ENCODE measurements around the gene SLC2A10.

The SLC2A10 gene

DNA sequence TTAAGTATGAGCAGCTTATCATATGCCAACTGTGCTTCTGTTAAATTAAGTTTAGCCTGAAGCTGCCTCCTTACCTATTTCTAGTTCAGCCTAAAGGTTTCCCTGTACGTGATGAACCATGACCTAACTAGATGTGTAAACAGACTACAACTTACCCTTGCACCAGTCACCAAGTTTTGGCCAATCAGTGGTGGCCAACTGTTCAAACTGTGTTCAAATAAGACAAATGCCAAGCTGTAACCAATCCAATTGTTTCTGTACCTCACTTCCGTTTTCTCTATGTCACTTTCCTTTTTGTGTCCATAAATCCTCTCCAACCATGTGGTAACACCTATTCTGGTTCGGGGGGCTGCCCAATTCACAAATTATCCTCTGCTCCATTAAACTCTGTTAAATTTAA, 6.0 kb upstream of the SLC2A10 start:
- DNase-seq (ENCODE audit: low read depth): no peak

DNA sequence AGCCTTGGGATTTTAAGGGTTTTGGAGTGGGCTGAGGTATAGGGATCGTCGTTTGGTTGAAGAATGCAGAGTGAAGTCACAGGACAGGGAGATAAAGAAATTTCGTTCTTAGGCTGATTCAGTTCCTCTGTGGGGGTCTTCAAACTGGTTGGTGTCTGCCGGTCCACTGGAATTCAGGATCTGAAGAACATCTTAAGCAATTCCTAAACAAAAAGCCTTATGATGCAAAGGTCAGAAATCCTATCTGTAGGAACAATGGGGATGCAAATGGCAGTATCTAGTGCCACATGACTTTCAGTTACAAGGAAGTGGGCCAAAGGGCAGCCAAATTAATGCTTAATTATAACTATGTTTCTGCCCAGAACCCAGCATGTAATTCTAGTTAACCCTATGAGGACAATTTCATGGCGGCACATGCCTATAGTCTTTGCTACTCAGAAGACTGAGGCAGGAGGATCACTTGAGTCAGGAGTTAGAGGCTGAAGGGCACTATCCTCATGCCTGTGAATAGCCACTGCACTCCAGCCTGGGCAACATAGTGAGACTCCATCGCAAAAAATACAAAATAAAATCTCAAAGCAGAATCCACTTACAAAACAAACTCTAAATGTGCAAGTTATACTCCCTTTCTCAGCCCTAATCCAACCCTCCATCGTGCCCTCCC, 4.6 kb upstream of the SLC2A10 start:
- DNase-seq (ENCODE audit: low read depth): no peak

DNA sequence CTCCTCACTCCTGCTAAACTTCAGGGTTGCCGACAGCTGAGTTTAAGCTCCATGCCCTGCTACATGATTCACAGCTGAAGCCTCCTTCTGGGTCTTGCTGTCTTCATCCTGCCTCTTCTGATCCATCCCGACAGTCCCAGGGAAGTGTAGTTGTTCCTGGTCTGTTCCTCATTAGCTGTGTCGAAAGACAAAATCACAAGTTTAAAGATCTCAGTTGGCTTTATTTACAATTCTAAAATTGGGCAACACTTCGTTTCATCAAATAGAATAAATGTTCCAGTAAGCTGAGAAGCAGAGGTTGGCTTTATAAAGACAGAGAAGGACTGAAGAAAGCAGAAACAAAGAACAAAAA, 4.1 kb upstream of the SLC2A10 start:
- DNase-seq (ENCODE audit: low read depth): peak; percentile 70

DNA sequence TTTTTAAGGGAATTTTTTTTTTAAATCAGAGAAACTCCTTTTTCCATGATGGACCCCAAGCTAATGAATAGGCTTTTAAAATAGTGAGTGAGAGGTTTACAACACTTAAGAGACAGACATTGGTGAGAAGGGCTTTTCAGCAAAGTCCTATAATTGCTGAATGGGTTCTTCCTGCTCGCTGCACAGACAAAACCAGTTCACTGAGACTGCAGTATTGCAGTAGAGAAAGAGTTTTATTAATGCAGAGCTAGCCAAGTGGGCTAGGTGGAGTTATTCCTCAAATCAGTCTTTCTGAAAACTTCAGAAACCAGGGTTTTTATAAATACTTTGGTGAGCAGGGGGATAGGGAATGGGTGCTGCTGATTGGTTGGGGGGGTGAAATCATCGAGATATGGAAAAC, 3.2 kb upstream of the SLC2A10 start:
- no peak for DNase-seq (ENCODE audit: low read depth)

DNA sequence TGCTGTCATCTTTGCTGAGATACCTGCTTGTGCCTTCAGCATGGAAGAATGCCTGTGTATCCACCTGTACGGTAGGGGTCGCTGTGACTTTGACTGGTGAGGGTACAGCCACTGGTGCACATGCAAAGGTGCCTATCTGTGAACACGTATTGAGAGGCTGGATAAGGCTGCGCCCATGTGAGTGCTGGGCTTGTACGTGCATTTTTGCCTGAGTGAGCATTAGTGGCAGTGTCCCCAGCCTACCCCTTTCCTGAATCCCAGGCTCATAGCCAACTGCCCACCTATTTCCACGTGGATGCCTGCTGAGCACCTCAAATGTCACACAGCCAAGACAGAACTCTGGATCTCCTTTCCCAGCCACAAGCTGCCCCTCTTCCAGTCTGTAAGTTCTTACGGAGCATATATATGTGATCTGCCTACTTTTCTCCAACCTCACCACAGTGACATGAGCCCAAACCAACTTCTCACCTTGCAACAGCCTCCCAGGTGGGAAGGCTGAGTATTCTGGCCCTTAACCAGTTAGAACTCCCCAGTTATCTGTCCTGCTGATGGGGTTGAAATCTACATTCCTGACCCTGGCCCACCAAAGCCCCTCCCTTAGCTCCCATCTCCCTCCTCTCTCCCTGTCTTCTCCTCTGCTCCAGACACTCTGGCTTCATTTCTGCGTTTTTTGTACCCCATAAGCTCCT, 1.1 kb upstream of the SLC2A10 start:
- DNase-seq (ENCODE audit: low read depth): no peak

DNA sequence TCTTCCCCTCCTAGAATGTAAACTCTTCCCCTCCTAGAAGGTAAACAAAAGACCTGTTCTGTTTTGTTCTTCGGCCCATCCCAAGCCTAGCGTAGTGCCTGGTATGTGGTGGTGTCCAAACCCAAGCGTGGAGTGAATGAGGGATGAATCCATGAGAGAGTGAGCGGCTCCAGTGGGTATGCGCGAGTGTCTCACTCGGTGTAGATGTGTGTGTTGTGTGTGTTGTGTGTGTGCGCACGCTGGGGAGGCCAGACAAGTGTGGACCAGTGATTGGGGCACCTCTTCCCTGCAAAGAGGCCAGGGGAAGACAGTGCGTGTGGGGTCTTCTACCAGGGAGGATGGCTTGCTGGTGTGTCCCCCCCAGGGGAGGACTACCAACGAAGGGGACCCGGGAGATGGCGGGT, 392 bp upstream of the SLC2A10 start:
- DNase-seq (ENCODE audit: low read depth): no peak

DNA sequence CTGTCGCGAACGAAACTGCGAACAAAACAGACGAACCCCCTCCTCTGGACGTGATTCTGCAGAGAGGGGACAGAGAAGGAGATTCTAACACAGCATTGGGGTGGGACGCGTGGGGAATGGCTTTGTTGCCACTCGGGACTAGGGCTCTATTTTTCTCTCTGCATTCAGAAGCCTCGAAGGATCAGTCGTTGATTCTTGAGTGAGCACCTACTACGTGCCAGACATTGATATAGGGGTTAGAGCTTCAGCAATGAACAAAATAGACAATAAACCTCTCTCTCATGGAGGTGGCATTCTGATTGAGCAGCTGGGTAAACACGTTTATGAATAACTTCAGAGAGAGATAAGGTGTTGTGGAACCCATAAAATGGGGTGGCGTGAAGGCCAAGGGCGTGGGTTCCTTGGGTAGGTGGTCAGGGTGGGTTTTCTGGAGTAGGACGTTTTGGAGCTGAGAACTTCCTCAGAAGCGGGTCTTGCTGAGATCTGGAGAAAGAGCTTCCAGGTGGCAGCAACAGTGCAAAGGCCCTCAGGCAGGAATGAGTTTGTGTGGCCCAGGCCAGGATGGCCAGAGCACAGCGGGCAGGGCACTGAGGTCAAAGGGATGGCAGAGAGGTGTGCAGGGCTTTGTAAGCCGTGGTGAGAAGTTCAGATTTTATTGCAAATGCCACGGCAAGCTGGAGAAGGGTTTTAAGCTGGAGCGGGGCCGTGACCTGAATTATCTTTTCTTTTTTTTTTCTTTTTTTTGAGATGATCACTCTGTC, 884 bp downstream of the SLC2A10 start:
- DNase-seq (ENCODE audit: low read depth): peak; percentile 10

DNA sequence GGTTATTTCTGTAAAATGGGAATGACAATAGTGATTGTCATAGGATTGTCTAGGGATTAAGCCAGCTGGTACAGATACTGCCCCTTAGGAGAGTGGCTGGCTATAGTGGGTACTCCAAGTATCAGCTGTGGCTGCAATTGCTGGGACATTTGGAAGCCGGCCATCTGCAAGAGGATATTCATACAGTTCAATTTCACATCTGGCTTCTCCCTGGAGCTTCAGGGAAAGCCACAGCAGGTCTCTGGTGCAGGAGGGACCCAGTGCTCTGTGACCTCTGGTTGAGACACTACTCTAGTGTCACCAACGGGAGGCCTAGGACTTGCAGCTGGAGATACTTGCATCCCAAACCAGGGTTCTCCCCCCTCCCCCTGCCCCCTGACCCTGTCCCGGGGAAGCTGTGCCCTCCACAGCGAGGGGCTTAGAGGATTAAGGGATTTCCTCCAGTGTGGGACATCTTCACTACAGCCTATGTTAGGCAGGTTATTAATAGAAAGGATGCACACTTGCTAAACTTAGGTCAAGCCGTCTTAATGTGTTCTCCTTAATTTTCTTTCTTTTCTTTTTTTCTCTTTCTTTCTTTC, 2.7 kb downstream of the SLC2A10 start:
- no peak for DNase-seq (ENCODE audit: low read depth)

DNA sequence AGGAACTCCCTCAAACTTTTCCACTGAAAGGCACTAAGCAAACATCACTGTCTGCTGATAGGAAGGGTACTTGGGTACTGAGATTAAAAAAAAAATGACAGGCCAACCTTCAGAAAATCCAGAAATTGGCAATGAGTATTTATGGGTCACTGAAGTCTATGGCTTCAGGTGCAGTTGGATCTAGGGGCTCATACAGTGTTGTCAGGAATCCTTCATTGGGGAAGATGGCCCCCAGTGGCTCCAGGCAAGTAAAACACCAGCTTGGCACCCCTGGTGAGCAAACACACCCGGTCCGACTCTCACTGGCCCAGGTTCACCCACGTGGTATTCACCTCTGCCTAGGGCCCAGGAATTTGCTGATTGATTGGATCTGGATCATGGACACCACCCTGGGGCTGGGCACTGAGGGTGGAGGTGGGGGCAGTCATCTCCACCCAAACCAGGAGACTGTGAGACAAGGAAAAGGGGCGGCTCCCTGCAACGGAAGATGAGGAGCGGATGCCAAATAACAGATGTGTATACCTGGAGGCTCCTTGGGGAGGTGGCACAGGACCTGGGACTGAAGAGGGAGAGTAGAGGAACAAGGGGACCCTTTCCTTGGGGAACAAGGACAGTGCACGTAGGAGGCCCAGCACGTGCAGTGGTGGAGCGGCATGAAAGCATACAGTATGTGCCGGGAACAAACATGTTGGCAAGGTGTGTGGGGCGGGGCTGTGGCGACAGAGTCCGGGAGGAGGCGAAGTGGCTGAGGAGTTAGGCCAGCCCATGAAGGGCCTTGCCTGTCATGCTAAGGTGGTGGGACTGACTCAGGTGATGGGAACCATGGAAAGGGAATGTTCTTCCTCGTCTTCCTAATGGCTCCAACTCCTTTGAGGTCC, 4.7 kb downstream of the SLC2A10 start:
- DNase-seq (ENCODE audit: low read depth): no peak

DNA sequence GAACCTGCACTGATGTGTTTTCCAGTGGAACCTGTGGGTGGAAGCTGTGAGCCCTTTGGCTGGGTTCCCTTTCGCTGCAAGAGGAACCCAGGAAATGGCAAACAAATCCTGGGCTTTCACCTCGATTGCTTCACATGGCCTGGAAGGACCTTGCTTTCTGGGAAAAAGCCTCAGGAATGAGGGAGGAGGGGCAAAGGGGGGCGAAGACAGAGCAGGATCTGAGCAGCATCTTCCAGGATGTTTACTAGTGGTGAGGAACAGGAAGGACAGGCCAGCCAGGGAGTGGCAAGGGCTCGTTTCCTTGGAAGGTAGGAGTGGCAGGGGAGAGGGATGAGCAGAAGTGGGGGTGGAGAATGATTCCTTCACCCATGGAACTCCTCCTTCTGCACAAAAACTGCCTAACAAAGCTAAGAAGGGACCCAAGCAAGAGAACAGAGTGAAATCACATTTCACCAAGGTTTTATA, 5.9 kb downstream of the SLC2A10 start:
- DNase-seq (ENCODE audit: low read depth): peak; percentile 94

DNA sequence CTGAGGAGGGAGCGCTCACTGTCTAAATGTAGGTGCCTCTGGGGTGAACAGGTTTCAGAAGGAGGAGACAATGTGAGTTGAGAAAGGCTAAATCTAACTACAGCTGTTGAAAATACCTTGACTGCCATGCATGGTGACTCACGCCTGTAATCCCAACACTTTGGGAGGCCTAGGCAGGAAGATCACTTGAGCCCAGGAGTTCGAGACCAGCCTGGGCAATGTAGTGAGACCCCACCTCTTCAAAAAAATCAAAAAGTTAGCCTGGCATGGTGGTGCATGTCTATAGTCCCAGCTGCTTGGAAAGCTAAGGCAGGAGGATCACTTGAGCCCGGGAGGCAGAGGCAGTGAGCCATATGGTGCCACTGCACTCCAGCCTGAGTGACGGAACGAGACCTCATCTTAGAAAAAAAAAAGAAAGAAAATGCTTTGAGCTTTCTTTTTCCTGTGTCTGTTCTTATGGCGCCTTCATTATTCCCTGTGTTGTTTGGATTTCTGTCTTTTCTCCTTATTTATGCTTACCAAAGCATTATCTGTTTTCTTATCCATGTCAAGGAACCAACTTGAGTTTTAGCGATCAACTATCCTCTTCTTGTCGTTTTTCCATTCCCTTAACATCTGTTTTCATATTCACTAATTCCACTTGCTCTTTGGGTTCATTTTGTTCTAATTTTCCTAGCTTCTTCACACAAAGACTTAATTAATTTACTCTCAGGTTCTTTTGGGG, 8.5 kb downstream of the SLC2A10 start:
- DNase-seq (ENCODE audit: low read depth): no peak

DNA sequence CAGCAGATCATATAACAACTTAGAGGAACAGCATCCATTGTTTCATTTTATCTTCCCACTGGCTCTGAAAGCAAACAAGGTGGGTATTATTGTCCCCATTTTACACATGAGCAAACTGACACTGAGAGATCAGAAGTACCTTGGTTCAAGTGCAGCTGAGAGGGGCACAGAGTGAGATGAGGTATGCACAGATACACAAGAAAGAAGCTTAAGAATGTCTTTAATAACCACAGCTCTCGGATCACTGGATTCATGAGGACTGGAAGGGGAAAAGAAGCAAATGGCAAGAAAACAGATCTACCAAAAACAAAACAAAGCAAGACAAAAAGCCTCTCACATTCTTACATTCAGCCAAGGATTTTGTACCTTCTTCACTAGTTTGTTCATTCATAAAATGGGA, 10.6 kb downstream of the SLC2A10 start:
- no peak for DNase-seq (ENCODE audit: low read depth)

DNA sequence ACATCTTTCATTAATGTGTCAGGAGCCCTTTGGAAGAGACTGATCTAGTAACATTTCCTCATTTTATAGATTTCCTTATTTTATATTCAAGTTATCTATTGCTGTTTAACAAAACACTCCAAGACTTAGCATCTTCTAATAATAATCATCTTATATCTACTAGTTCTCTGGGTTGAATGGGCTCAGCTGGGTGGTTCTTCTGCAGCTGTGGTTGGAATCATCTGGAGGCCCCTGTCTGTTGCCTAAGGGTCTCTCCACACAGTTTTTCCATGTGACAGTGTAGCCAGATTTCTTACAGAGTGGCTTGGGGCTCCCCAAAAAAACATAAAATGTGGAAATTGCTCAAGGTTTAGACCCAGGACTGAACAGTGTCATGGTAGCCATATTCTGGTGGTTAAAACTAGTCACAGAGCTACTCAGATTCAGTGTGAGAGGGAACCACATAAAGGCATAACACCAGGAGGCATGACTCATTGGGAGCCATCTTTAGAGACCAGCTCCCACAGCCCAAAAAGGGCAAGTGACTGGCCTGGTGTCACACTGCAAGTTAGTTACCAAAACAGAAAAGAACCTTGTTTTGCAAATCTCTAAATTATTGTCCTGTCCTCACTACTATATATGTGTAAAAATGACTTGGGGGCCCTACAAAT, 11.5 kb downstream of the SLC2A10 start:
- peak; percentile 28 for DNase-seq (ENCODE audit: low read depth)

DNA sequence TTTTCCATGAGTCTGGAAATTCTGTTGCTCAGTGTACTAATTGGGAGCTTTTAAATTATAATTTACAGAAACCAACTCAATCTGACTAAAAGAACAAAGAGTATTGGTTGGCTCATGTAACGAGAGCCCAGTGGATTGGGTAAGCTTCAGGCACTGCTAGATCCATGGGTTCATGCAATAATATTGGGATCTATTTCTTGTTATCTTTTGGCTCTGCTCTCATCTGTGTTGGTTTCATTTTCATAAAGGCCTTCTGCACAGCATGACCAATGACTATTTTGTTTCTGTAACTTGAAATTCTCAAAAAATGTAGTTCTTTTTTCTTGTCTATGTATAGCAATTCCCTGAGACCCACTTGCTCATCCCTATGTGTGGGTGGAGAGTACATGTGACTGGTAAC, 12.0 kb downstream of the SLC2A10 start:
- DNase-seq (ENCODE audit: low read depth): no peak

DNA sequence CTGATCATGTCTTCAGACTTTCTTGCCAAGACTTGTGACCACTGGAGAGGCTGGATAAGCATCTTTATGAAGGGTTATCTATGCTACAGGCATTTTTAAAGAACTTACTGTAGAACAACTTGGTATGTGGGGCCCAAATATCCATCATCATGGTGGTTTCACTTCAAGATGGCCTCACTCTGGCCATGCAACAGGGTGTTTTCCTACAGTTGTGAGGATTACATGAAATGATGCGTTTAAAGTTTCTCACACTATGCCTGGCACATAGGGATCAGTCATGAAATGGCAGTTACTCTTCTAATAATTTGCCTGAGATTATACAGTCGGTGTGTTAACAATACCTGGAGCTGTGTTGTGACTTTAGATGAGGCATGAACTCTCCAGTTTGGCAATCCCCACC, 13.0 kb downstream of the SLC2A10 start:
- no peak for DNase-seq (ENCODE audit: low read depth)

DNA sequence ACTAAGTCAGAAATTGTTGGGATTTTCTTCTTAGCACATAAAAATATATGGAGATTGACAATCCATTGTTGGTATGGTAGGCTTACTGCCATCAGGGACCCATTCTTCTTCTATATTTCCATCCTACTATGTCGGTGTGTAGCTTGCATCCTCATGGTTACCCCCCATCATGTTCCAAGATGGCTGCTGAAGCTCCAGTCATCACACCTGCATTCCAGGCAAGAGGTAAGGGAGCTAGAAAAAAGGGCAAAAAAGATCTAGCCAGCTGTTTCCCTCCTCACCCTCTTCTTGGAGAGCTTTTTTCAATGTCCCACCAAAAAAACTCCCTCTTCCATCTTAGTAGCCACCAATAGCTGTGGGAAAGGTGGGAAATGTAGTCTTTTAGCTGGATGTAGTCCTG, 13.6 kb downstream of the SLC2A10 start:
- DNase-seq (ENCODE audit: low read depth): no peak

DNA sequence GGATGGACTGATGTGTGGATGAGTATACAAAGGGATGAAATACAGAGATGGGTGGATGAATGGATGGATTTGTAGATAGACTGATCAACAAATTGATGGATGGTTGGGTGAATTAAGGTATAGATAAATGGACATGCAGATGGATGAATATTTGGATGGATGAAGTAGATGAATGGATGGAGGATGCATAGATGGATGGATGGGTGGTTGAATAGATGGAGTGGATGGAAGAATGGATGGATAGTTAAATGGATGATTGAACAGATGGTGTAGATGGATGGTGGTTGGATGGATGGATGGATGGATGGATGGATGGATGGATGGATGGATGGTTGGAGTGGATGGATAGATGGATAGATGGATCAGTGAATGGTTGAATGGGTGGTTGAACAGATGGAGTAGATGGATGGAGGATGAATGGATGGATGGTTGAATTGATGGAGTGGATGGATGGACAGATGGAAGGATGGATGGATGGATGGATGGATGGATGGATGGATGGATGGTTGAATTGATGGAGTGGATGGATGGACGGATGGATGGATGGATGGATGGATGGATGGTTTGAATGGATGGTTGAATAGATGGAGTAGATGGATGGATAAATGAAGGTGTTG, 15.0 kb downstream of the SLC2A10 start:
- DNase-seq (ENCODE audit: low read depth): no peak

DNA sequence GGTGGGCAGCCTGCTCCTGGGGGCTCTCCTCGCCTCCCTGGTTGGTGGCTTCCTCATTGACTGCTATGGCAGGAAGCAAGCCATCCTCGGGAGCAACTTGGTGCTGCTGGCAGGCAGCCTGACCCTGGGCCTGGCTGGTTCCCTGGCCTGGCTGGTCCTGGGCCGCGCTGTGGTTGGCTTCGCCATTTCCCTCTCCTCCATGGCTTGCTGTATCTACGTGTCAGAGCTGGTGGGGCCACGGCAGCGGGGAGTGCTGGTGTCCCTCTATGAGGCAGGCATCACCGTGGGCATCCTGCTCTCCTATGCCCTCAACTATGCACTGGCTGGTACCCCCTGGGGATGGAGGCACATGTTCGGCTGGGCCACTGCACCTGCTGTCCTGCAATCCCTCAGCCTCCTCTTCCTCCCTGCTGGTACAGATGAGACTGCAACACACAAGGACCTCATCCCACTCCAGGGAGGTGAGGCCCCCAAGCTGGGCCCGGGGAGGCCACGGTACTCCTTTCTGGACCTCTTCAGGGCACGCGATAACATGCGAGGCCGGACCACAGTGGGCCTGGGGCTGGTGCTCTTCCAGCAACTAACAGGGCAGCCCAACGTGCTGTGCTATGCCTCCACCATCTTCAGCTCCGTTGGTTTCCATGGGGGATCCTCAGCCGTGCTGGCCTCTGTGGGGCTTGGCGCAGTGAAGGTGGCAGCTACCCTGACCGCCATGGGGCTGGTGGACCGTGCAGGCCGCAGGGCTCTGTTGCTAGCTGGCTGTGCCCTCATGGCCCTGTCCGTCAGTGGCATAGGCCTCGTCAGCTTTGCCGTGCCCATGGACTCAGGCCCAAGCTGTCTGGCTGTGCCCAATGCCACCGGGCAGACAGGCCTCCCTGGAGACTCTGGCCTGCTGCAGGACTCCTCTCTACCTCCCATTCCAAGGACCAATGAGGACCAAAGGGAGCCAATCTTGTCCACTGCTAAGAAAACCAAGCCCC, 16.0 kb downstream of the SLC2A10 start:
- no peak for DNase-seq (ENCODE audit: low read depth)

DNA sequence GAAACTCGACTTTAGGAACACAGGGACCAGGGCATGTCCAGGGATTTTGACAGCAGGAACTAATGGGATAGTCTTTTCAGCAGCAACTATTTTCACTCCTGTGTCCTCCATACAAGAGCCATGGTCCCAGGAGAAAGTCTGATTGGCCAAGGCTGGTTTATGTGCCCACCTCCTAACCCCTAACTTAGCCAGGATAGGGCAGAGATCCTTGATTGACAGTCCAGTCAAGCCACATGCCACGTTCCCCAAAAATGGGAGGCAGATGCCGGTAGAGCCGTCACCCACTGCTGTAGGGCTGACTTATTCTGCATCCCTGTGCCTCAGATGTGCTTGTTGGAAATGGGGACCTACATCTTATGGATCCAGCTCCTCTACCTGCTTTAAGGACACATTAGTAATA, 22.3 kb downstream of the SLC2A10 start:
- DNase-seq (ENCODE audit: low read depth): no peak

Data from EH (cell line).